Activated T-cell treated with anti-CD3 and anti-CD28 coated beads, Interleukin-2, amount 50 U/mL, for 72 hours (primary cell): ENCODE measurements around the gene DOK6. TPM values are rescaled to one million over a fixed set of nuclear protein-coding genes. Genes with fewer than 3 reads are reported as not detected.

Source experiments
- ATAC-seq, 2 donors: fragments of 150-1000 bp; cut with Tn5 transposase; replicated peaks in 1 of 2; 2 replicates each; pipeline ENCODE4 v1.10.0; 2021; ENCODE audit warnings: moderate library complexity in 2 of 2, mild to moderate bottlenecking in 1 of 2
- DNase-seq, 2 donors: peaks; one replicate each; pipeline ENCODE4 v3.0.0; 2021 to 2022; ENCODE audit warnings: mixed read lengths in 1 of 2
- H3K27ac Mint-ChIP-seq: one replicate; pipeline ENCODE4 v1.8.0; 2022; ENCODE audit warnings: mild to moderate bottlenecking, moderate library complexity, mixed read lengths
- H3K27me3 Mint-ChIP-seq: one replicate; pipeline ENCODE4 v1.8.0; 2022; ENCODE audit warnings: low read depth, mixed read lengths
- H3K36me3 Mint-ChIP-seq, 2 donors: one replicate each; pipeline ENCODE4 v1.8.0; 2022; ENCODE audit warnings: mixed read lengths in 2 of 2, mild to moderate bottlenecking in 1 of 2; ENCODE audit not compliant: insufficient read depth in 2 of 2
- H3K4me1 Mint-ChIP-seq: one replicate; pipeline ENCODE4 v1.8.0; 2022; ENCODE audit warnings: low read depth, mixed read lengths
- H3K4me3 Mint-ChIP-seq, 2 donors: one replicate each; pipeline ENCODE4 v1.8.0; 2022; ENCODE audit warnings: mild to moderate bottlenecking in 2 of 2, mixed read lengths in 2 of 2, moderate library complexity in 2 of 2
- H3K9me3 Mint-ChIP-seq, 2 donors: one replicate each; pipeline ENCODE4 v1.8.0; 2022; ENCODE audit warnings: mixed read lengths in 2 of 2
- total RNA-seq, 2 donors: library from RNA; stranded (reverse); gene quantifications; one replicate each; pipeline ENCODE4 v1.2.3, GENCODE V29; 2022

Gene DOK6
- total RNA-seq, 2 donors from 2014 or later = not detected

- Mint-ChIP-seq H3K4me3 (no peak overlapping the region), H3K4me1 (no peaks in the 10 kb centered on the region), H3K27me3 (no peaks in the 10 kb centered on the region), H3K9me3 (no peaks in the 10 kb centered on the region), H3K27ac (no peak overlapping the region), H3K36me3 (no peaks in the 10 kb centered on the region)
- DNase-seq (no peak), ATAC-seq (no peak)
Observed at GRCh38 chr18:69691008-69691760, 290.5 kb downstream of the DOK6 start.

GRCh38 chr18:69697069-69697468 is 296.4 kb downstream of the DOK6 start:
- Mint-ChIP-seq H3K27me3 (no peaks in the 10 kb centered on the region), H3K27ac (no peak overlapping the region), H3K36me3 (no peaks in the 10 kb centered on the region), H3K4me1 (no peaks in the 10 kb centered on the region), H3K4me3 (no peak overlapping the region), H3K9me3 (no peaks in the 10 kb centered on the region)
- no peak for DNase-seq
- no peak for ATAC-seq

- Mint-ChIP-seq H3K36me3 (no peaks in the 10 kb centered on the region), H3K4me1 (no peaks in the 10 kb centered on the region), H3K27me3 (no peaks in the 10 kb centered on the region), H3K4me3 (no peak overlapping the region), H3K9me3 (no peaks in the 10 kb centered on the region), H3K27ac (no peak overlapping the region)
- DNase-seq (no peak), ATAC-seq (no peak)
Observed at GRCh38 chr18:69697689-69698088, 297.0 kb downstream of the DOK6 start.

DNA sequence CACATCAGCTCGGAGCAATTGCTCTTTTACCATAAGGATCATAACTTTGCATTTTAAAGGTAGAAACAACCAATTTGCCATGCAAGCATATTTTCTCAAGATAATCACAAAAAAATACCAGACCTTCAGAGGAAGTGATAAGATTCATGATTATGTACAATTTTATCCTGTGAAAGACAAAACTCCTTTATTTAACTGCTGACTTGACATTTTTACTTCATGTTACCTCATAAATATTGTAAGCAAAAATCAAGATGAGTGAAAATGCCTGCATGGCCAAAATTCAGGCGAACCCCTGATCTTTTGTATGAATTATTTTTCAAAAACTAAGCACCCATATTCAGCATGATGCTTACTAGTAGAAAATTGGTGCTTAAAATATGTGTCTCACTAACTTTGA is 300.6 kb downstream of the DOK6 start:
- Mint-ChIP-seq H3K9me3 (no peaks in the 10 kb centered on the region), H3K27ac (no peak overlapping the region), H3K4me1 (no peaks in the 10 kb centered on the region), H3K4me3 (no peak overlapping the region), H3K27me3 (no peaks in the 10 kb centered on the region), H3K36me3 (no peaks in the 10 kb centered on the region)
- DNase-seq = no peak
- no peak for ATAC-seq

- DNase-seq = no peak
- ATAC-seq = no peak
- Mint-ChIP-seq H3K27ac (no peak overlapping the region), H3K4me3 (no peak overlapping the region), H3K27me3 (no peaks in the 10 kb centered on the region), H3K4me1 (no peaks in the 10 kb centered on the region), H3K36me3 (peaks cover 0 to 1% of the 10 kb centered on the region in 2 donors), H3K9me3 (no peaks in the 10 kb centered on the region)
Observed at GRCh38 chr18:69703461-69703860, 302.8 kb downstream of the DOK6 start.

DNA sequence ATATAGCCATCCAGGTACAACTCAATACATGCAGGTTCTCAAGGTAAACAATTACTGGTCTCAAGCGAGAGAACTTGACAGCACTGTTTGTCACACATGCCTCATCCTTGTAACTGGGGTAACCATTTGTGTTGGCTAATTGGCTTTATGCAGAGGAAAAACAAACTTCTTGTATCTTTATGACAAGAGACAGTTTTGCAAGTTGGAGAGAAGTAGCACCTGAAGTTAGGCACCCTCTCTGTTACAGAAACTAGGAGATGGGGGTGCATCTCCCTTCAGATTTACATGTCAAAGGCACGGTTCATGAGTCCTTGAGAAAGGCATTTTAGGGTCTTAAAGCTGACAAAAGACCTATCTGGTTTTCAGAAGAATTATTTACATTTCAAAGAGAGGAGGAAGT is 305.3 kb downstream of the DOK6 start:
- no peaks in the 10 kb centered on the region for H3K27me3 Mint-ChIP-seq

DNA sequence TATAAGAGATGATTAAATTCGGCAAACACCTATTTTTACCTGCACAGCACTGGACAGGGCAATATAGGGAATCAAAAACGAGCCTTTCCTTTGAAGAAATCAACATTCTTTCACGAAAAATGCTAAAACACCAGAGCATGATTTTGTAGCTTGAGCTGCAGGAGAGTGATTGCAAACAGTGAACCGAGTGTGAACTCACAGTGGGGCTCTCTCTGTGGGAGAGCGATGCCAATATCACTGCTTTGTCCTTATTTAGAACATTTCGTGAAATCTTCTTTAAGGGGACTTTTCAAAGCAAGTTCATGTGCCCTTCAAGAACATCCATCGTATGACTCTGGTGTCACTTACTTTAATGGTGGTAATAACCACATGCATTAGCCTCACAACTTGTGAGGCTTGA is 308.2 kb downstream of the DOK6 start:
- H3K4me1 Mint-ChIP-seq = no peaks in the 10 kb centered on the region
- peaks cover 0 to 1% of the 10 kb centered on the region in 2 donors for H3K36me3 Mint-ChIP-seq
- H3K27ac Mint-ChIP-seq = no peak overlapping the region
- no peaks in the 10 kb centered on the region for H3K9me3 Mint-ChIP-seq
- DNase-seq (no peak), ATAC-seq (no peak)
- no peaks in the 10 kb centered on the region for H3K27me3 Mint-ChIP-seq
- H3K4me3 Mint-ChIP-seq = no peak overlapping the region

More for the DNA sequence above, 305.3 kb downstream of the DOK6 start:
- no peak overlapping the region for H3K4me3 Mint-ChIP-seq
- no peak for DNase-seq
- no peaks in the 10 kb centered on the region for H3K9me3 Mint-ChIP-seq
- H3K4me1 Mint-ChIP-seq = no peaks in the 10 kb centered on the region
- no peak overlapping the region for H3K27ac Mint-ChIP-seq
- peaks cover 0 to 1% of the 10 kb centered on the region in 2 donors for H3K36me3 Mint-ChIP-seq
- no peak for ATAC-seq

GRCh38 chr18:69715191-69715795 is 314.6 kb downstream of the DOK6 start:
- DNase-seq (no peak), ATAC-seq (no peak)
- Mint-ChIP-seq H3K36me3 (peaks cover 4 to 8% of the 10 kb centered on the region in 2 donors), H3K9me3 (peaks cover 4 to 7% of the 10 kb centered on the region in 2 donors), H3K4me3 (no peak overlapping the region), H3K27ac (no peak overlapping the region), H3K4me1 (no peaks in the 10 kb centered on the region), H3K27me3 (no peaks in the 10 kb centered on the region)

DNA sequence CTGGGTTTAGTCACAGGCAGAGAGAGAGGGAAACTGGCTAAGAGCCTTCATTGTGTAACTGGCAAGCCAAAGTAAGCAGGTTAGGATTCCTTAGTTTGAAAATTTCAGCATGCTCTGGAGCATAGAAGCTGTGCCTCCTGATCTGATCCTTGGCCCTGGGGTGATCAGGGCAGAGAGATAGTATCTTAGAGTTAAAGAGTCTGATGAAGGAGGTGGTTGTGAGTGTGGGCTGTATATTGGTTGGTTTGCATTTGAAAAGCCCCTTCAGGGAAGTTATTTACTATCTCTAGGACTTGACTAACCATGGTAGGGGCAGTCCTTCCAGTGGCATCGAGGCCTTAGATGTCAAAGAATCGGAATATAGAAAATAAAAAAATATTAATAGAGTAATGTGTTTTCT is 316.9 kb downstream of the DOK6 start:
- ATAC-seq (no peak), DNase-seq (no peak)
- H3K4me3 Mint-ChIP-seq = no peak overlapping the region
- H3K27ac Mint-ChIP-seq = no peak overlapping the region
- no peaks in the 10 kb centered on the region for H3K27me3 Mint-ChIP-seq
- H3K9me3 Mint-ChIP-seq = peaks cover 4 to 7% of the 10 kb centered on the region in 2 donors
- H3K4me1 Mint-ChIP-seq = no peaks in the 10 kb centered on the region
- H3K36me3 Mint-ChIP-seq = peaks cover 4 to 8% of the 10 kb centered on the region in 2 donors

GRCh38 chr18:69718912-69719547 is 318.3 kb downstream of the DOK6 start:
- H3K4me1 Mint-ChIP-seq = no peaks in the 10 kb centered on the region
- no peak overlapping the region for H3K27ac Mint-ChIP-seq
- H3K27me3 Mint-ChIP-seq = no peaks in the 10 kb centered on the region
- no peak overlapping the region for H3K4me3 Mint-ChIP-seq
- no peak for DNase-seq
- H3K9me3 Mint-ChIP-seq = peaks cover 4 to 7% of the 10 kb centered on the region in 2 donors
- H3K36me3 Mint-ChIP-seq = peaks cover 4 to 8% of the 10 kb centered on the region in 2 donors
- no peak for ATAC-seq

GRCh38 chr18:69720422-69720821 is 319.7 kb downstream of the DOK6 start:
- ATAC-seq (no peak), DNase-seq (no peak)
- H3K27me3 Mint-ChIP-seq = no peaks in the 10 kb centered on the region
- H3K9me3 Mint-ChIP-seq = peaks cover 4 to 7% of the 10 kb centered on the region in 2 donors
- H3K4me3 Mint-ChIP-seq = no peak overlapping the region
- H3K27ac Mint-ChIP-seq = no peak overlapping the region
- H3K4me1 Mint-ChIP-seq = no peaks in the 10 kb centered on the region
- H3K36me3 Mint-ChIP-seq = peaks cover 4 to 8% of the 10 kb centered on the region in 2 donors

DNA sequence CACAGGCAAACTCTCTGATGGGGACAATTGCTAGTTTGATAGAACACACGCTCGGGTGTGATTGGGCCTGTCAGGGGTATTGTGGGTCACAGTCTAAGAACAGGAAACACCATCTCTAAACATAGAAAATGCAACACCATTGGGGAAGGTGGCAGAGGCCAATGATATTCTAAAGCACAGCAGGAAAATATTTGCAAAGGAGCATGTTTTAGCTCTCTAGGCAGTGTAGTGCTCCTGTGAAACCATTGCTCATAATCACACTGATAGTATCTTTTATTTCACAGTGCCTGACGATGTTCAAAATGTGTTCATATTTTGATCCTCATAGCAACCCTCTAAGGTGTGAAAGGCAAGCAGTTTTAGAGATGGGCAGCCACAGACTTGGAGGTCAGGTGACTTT is 322.7 kb downstream of the DOK6 start:
- peaks cover 4 to 5% of the 10 kb centered on the region in 2 donors for H3K36me3 Mint-ChIP-seq
- ATAC-seq (no peak), DNase-seq (no peak)
- H3K9me3 Mint-ChIP-seq = peaks cover 4 to 5% of the 10 kb centered on the region in 2 donors
- no peaks in the 10 kb centered on the region for H3K27me3 Mint-ChIP-seq
- H3K4me3 Mint-ChIP-seq = no peak overlapping the region
- H3K4me1 Mint-ChIP-seq = peaks cover 5% of the 10 kb centered on the region
- no peak overlapping the region for H3K27ac Mint-ChIP-seq

DNA sequence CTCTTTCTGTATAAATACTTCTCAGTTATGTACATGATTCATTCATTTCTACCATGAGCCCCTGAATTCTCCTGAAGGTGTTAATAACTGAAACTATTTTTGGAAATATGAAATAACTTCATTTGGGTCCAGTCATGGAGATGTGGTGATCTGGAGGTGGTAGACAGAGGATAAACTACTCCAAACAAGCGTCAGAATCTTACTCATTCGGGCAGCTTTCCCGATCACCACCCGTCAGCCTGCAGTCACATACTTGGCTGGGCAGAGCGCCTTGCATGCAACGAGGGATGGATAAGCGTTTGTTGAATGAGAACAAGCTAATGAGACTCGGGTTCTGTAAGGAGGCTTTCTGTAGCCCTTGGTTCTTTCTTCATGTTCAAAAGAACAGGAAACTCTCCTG is 324.3 kb downstream of the DOK6 start:
- H3K36me3 Mint-ChIP-seq = no peaks in the 10 kb centered on the region
- no peak overlapping the region for H3K27ac Mint-ChIP-seq
- DNase-seq (no peak), ATAC-seq (no peak)
- H3K9me3 Mint-ChIP-seq = no peaks in the 10 kb centered on the region
- H3K4me3 Mint-ChIP-seq = no peak overlapping the region
- peaks cover 9% of the 10 kb centered on the region for H3K4me1 Mint-ChIP-seq
- no peaks in the 10 kb centered on the region for H3K27me3 Mint-ChIP-seq
